Left renal cortex interstitium (tissue), 4 donors: ENCODE results near the gene ADAM21. TPM values are rescaled to one million over a fixed set of nuclear protein-coding genes. Genes with fewer than 3 reads are reported as not detected.
"Not testable (repeated sequence)": the region's sequence is repeated elsewhere in the genome, so short reads cannot be mapped to it uniquely, and the experiment has no call there.

ENCODE experiments used
- DNase-seq, 4 donors: peaks; one replicate each; pipeline ENCODE4 v3.0.0-alpha.2; 2013; ENCODE audit warnings: low read depth in 4 of 4, low spot score in 2 of 4, missing footprints in 1 of 4
- polyA plus RNA-seq, 4 donors: library from polyadenylated mRNA; unstranded; fragments of 120-200 nt; gene quantifications; one replicate each; pipeline ENCODE4 v1.2.1, GENCODE V29; 2013; ENCODE audit not compliant: insufficient read length in 4 of 4

Gene ADAM21
- polyA plus RNA-seq, 4 donors, result 0.33 to 0.85 (median 0.43) TPM

- not testable (repeated sequence) for DNase-seq
These were observed 23.5 kb downstream of the ADAM21 start for GRCh38 chr14:70475459-70475858.

GRCh38 chr14:70477356-70478105, 25.6 kb downstream of the ADAM21 start:
- DNase-seq, result not testable (repeated sequence)

GRCh38 chr14:70489579-70490200, 37.7 kb downstream of the ADAM21 start:
- DNase-seq, result no peak

GRCh38 chr14:70498191-70498590, 46.2 kb downstream of the ADAM21 start:
- no peak for DNase-seq

Other genes with a start within 250 kb of the ADAM21 start
- gene COX16, start 92.5 kb upstream of the ADAM21 start, polyA plus RNA-seq, result 100 to 1,000 TPM in 1 of 4 donors, 10 to 100 TPM in 3; 65.9 to 103 (median 77.6) TPM
- 10 to 100 TPM; 38.1 to 43.6 (median 41.3) TPM for gene SYNJ2BP, start 35.1 kb upstream of the ADAM21 start, polyA plus RNA-seq
- gene ADAM20, start 82.8 kb downstream of the ADAM21 start, polyA plus RNA-seq, result under 1 TPM; 0.06 to 0.25 (median 0.15) TPM
- gene MED6, start 148.5 kb downstream of the ADAM21 start, polyA plus RNA-seq, result 10 to 100 TPM; 34.2 to 43.2 (median 36.8) TPM
- gene TTC9, start 189.7 kb downstream of the ADAM21 start, polyA plus RNA-seq, result 1 to 10 TPM; 3.0 to 3.8 (median 3.4) TPM